Measurements from ENCODE around the gene GPN2. TPM values are rescaled to one million over a fixed set of nuclear protein-coding genes. Genes with fewer than 3 reads are reported as not detected.

GPN2 gene
- total and polyA plus RNA-seq, 2 donors (not counting 1 experiment from before 2014, with no cell fraction given) = 15.2 to 43.5 TPM

DNA sequence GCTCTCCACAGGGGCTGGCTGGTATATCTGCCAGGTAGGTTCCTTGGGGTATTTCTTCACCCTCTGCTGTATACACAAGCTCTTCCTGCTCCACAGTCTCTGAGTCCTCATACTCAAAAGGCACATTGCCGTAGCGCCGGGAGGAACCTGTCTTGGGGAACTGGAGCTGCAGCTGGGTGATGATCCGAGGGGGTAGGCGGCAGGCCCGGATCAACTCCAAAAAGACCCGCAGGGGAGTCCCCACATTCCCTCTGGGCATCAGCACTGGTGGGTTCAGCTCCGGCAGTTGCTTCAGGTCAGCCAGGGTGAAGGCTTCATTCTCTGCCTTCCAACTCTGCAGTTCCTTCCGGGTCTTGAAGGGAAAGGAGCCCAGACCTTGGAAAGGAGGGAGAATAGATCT lies 7.3 kb upstream of the GPN2 start:
- Histone ChIP-seq H2AFZ (ENCODE audit: insufficient read depth, low read depth, low read length, poor library complexity, severe bottlenecking) (no peak overlapping the region), H3K4me1 (ENCODE audit: control insufficient read depth in 2 of 2, insufficient read depth in 2 of 2, low read length in 2 of 2) (peaks cover 16 to 20% of the 10 kb centered on the region in 2 donors), H3K27ac (ENCODE audit: low read length in 2 of 2) (no peak overlapping the region), H3K27me3 (replicated peaks in 1 of 4; ENCODE audit: control extremely low read depth in 1 of 4, control insufficient read depth in 3 of 4, insufficient read depth in 4 of 4, low read length in 3 of 4) (no peaks in the 10 kb centered on the region), H3K79me2 (ENCODE audit: control insufficient read depth, insufficient read depth, low read length) (peaks cover 52% of the 10 kb centered on the region), H3K9ac (ENCODE audit: low read length) (no peak overlapping the region), H3K9me3 (ENCODE audit: control extremely low read depth in 1 of 3, control insufficient read depth in 2 of 3, insufficient read depth in 1 of 3, low read length in 2 of 3) (no peaks in the 10 kb centered on the region), H3K4me2 (replicated peaks; ENCODE audit: low read depth, low read length, poor library complexity, severe bottlenecking) (no peak overlapping the region), H3K4me3 (ENCODE audit: control extremely low read depth in 1 of 5, extremely low read depth in 1 of 5, insufficient read depth in 1 of 5, low read depth in 2 of 5, low read length in 4 of 5) (no peak overlapping the region), H3K36me3 (replicated peaks in 1 of 2; ENCODE audit: control extremely low read depth in 1 of 2, control insufficient read depth in 1 of 2, extremely low read depth in 1 of 2, insufficient read depth in 2 of 2, low read length in 1 of 2) (peaks cover 3 to 40% of the 10 kb centered on the region in 2 experiments), H4K20me1 (ENCODE audit: control insufficient read depth, insufficient read depth, low read length, poor library complexity, severe bottlenecking) (peaks cover 23% of the 10 kb centered on the region)
- Mint-ChIP-seq H3K4me1 (peaks cover 37% of the 10 kb centered on the region), H3K4me3 (no peak overlapping the region), H3K9me3 (ENCODE audit: insufficient read depth) (no peaks in the 10 kb centered on the region), H3K27ac (no peak overlapping the region), H3K27me3 (no peaks in the 10 kb centered on the region)
- ChIA-PET CTCF (interaction anchor here (0.5 to 1.5 kb wide), 2 partner anchors 16 to 31 kb away, joined by 4 read pairs; no protein-coding TSS in a partner anchor), POLR2A (interaction anchor here (0.7 kb wide), 2 partner anchors 476 to 1061 kb away, joined by 5 read pairs; no protein-coding TSS in a partner anchor)
- DNase-seq (no peak), ATAC-seq (ENCODE audit: low read depth) (no peak)
- TF ChIP-seq EZH2 (IDR thresholded peaks at IDR 0.05; ENCODE audit: borderline replicate concordance, insufficient read depth, low read depth, low read length, poor library complexity, severe bottlenecking) = no peak
- TF ChIP-seq, protein P1, sequence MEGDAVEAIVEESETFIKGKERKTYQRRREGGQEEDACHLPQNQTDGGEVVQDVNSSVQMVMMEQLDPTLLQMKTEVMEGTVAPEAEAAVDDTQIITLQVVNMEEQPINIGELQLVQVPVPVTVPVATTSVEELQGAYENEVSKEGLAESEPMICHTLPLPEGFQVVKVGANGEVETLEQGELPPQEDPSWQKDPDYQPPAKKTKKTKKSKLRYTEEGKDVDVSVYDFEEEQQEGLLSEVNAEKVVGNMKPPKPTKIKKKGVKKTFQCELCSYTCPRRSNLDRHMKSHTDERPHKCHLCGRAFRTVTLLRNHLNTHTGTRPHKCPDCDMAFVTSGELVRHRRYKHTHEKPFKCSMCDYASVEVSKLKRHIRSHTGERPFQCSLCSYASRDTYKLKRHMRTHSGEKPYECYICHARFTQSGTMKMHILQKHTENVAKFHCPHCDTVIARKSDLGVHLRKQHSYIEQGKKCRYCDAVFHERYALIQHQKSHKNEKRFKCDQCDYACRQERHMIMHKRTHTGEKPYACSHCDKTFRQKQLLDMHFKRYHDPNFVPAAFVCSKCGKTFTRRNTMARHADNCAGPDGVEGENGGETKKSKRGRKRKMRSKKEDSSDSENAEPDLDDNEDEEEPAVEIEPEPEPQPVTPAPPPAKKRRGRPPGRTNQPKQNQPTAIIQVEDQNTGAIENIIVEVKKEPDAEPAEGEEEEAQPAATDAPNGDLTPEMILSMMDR (IDR thresholded peaks at IDR 0.05) = no peak
- WGBS (ENCODE audit: insufficient coverage) = 98% methylated on average over 8 of the region's 9 CpGs
- intact Hi-C loops (cut with micrococcal nuclease) = no loop called here

DNA sequence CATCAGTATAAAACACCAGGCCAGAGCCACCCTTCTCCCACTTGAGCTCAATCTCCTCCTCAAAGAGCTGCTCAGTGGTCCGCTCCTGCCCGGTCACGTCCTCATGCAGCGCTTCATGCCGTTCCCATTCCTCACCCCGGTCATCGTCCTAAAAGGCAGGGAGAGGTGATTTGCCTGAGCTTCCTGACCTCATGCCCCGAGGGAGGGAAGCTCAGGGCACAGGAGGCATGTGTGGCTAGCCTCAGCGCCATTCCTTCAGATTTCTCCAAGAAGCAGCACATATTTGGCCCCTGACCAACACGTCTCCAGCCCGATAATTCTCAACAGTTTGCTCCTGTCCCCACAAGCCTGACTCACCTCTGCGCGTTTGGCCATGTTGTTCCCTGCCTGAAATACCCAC lies 4.2 kb upstream of the GPN2 start:
- DNase-seq = no peak
- Mint-ChIP-seq H3K27me3 (no peaks in the 10 kb centered on the region), H3K9me3 (ENCODE audit: insufficient read depth) (no peaks in the 10 kb centered on the region), H3K4me3 (no peak overlapping the region), H3K4me1 (peaks cover 32% of the 10 kb centered on the region), H3K27ac (no peak overlapping the region)
- H3K4me1 ChIP-seq (ENCODE audit: control insufficient read depth in 2 of 2, insufficient read depth in 2 of 2, low read length in 2 of 2) = peaks cover 13 to 18% of the 10 kb centered on the region in 2 donors
- H3K9me3 ChIP-seq (ENCODE audit: control extremely low read depth in 1 of 3, control insufficient read depth in 2 of 3, insufficient read depth in 1 of 3, low read length in 2 of 3) = peaks cover 0 to 3% (median 0%) of the 10 kb centered on the region in 3 donors
- no peak overlapping the region for H3K4me3 ChIP-seq (ENCODE audit: control extremely low read depth in 1 of 5, extremely low read depth in 1 of 5, insufficient read depth in 1 of 5, low read depth in 2 of 5, low read length in 4 of 5)
- no peak overlapping the region for H3K4me2 ChIP-seq (replicated peaks; ENCODE audit: low read depth, low read length, poor library complexity, severe bottlenecking)
- no peak overlapping the region for H3K27ac ChIP-seq (ENCODE audit: low read length in 2 of 2)
- peaks cover 29% of the 10 kb centered on the region for H4K20me1 ChIP-seq (ENCODE audit: control insufficient read depth, insufficient read depth, low read length, poor library complexity, severe bottlenecking)
- 97% methylated on average over 13 of the region's 13 CpGs for WGBS (ENCODE audit: insufficient coverage)
- no peak overlapping the region for H2AFZ ChIP-seq (ENCODE audit: insufficient read depth, low read depth, low read length, poor library complexity, severe bottlenecking)
- H3K79me2 ChIP-seq (ENCODE audit: control insufficient read depth, insufficient read depth, low read length) = peaks cover 31% of the 10 kb centered on the region
- H3K9ac ChIP-seq (ENCODE audit: low read length) = no peak overlapping the region
- intact Hi-C loops (cut with micrococcal nuclease) = no loop called here
- POLR2A ChIA-PET = no interaction called here
- TF ChIP-seq, protein P1 (IDR thresholded peaks at IDR 0.05) = no peak
- TF ChIP-seq EZH2 (IDR thresholded peaks at IDR 0.05; ENCODE audit: borderline replicate concordance, insufficient read depth, low read depth, low read length, poor library complexity, severe bottlenecking) = no peak
- no peak for ATAC-seq (ENCODE audit: low read depth)
- CTCF ChIA-PET = interaction anchor here (0.6 kb wide), 2 partner anchors 51 to 375 kb away, joined by 3 to 4 read pairs; no protein-coding TSS in a partner anchor
- H3K36me3 ChIP-seq (replicated peaks in 1 of 2; ENCODE audit: control extremely low read depth in 1 of 2, control insufficient read depth in 1 of 2, extremely low read depth in 1 of 2, insufficient read depth in 2 of 2, low read length in 1 of 2) = peaks cover 7 to 46% of the 10 kb centered on the region in 2 experiments
- H3K27me3 ChIP-seq (replicated peaks in 1 of 4; ENCODE audit: control extremely low read depth in 1 of 4, control insufficient read depth in 3 of 4, insufficient read depth in 4 of 4, low read length in 3 of 4) = no peaks in the 10 kb centered on the region

All from B cell (primary cell).